ENCODE results near the gene COX15. TPM values are rescaled to one million over a fixed set of nuclear protein-coding genes. Genes with fewer than 3 reads are reported as not detected.

COX15 gene
- total and polyA plus RNA-seq, 7 donors = 17.4 to 35.0 (median 23.3) TPM

DNA sequence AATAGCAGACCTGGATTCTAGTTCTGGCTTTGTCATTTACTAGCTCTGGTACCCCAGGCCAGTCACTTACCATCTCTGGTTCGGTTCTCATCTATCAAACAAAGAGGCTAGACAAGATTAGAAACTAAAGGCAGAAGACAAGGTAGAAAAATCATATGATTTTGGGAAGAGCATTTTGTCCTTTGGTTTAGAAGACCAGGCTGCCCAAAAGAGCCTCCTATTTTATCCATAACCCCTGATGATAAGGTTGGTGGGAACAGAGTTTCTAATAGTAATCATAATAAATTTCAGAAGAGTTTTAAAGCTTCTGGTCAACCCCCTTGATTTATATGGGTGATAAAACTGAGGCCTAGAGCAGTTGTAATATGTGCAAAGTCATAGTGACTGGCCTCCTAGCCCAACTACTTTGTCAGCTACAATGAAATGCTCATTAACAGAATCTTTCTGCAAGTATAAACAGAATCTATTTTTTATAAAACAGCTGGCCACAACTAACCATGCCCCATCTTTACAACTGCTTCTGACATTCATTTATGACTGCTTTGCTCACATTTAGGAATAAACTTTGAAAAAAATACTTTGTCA, 23.4 kb downstream of the COX15 start:
- peaks cover 0 to 39% (median 0%) of the 10 kb centered on the region in 4 donors for H3K36me3 ChIP-seq
- H3K9me3 ChIP-seq = no peaks in the 10 kb centered on the region
- peak in 3 of 4 donors; percentile 73 to 75 (median 74) for TF ChIP-seq EP300 (IDR thresholded peaks at IDR 0.05)
- TF ChIP-seq POLR2AphosphoS5 (IDR thresholded peaks at IDR 0.05) = peak; percentile 59 to 84 (median 80)
- TF ChIP-seq, protein P1, sequence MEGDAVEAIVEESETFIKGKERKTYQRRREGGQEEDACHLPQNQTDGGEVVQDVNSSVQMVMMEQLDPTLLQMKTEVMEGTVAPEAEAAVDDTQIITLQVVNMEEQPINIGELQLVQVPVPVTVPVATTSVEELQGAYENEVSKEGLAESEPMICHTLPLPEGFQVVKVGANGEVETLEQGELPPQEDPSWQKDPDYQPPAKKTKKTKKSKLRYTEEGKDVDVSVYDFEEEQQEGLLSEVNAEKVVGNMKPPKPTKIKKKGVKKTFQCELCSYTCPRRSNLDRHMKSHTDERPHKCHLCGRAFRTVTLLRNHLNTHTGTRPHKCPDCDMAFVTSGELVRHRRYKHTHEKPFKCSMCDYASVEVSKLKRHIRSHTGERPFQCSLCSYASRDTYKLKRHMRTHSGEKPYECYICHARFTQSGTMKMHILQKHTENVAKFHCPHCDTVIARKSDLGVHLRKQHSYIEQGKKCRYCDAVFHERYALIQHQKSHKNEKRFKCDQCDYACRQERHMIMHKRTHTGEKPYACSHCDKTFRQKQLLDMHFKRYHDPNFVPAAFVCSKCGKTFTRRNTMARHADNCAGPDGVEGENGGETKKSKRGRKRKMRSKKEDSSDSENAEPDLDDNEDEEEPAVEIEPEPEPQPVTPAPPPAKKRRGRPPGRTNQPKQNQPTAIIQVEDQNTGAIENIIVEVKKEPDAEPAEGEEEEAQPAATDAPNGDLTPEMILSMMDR (IDR thresholded peaks at IDR 0.05) = no peak
- no peak for TF ChIP-seq POLR2A (IDR thresholded peaks at IDR 0.05)
- no peak overlapping the region for H3K4me3 ChIP-seq
- no peaks in the 10 kb centered on the region for H3K27me3 ChIP-seq
- 88 to 89% methylated on average over 1 of the region's 1 CpG for WGBS, 2 donors
- H3K27ac ChIP-seq = peak overlapping the region; percentile 66 to 86 (median 77)
- intact Hi-C loops (cut with DNase I) = loop anchor here (5.0 kb wide), 2 partner anchors 51 to 316 kb away; partner anchors contain the start of gene ENTPD7
- DNase-seq = no peak
- peaks cover 0 to 37% (median 34%) of the 10 kb centered on the region in 4 donors for H3K4me1 ChIP-seq

DNA sequence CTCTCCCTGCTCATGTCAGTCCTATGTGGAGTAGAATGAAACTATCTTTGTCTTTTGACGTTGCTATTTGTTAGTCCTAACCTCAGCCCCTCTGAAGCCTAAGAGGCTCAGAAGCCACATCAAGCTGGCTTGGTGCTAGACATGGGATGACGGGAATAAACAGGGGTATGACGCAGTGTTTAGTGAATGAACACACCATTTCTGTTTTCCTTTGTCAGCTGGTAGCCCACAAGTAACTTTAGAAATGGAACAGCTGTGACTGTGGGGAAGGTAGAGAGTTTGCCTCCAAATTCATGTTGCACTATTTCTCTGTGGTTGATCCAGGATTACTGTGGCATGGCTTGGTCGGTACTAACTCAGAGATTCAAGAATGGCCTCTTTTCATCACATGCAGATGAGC, 31.3 kb downstream of the COX15 start:
- TF ChIP-seq POLR2AphosphoS5 (IDR thresholded peaks at IDR 0.05) (no peak), POLR2A (IDR thresholded peaks at IDR 0.05) (no peak), EP300 (IDR thresholded peaks at IDR 0.05) (no peak)
- Histone ChIP-seq H3K36me3 (peaks cover 0 to 88% (median 20%) of the 10 kb centered on the region in 4 donors), H3K4me3 (no peak overlapping the region), H3K27me3 (no peaks in the 10 kb centered on the region), H3K4me1 (no peaks in the 10 kb centered on the region), H3K9me3 (no peaks in the 10 kb centered on the region), H3K27ac (no peak overlapping the region)
- intact Hi-C loops (cut with DNase I) = no loop called here
- no peak for DNase-seq
- WGBS, 2 donors = 94 to 95% methylated on average over 4 of the region's 4 CpGs

DNA sequence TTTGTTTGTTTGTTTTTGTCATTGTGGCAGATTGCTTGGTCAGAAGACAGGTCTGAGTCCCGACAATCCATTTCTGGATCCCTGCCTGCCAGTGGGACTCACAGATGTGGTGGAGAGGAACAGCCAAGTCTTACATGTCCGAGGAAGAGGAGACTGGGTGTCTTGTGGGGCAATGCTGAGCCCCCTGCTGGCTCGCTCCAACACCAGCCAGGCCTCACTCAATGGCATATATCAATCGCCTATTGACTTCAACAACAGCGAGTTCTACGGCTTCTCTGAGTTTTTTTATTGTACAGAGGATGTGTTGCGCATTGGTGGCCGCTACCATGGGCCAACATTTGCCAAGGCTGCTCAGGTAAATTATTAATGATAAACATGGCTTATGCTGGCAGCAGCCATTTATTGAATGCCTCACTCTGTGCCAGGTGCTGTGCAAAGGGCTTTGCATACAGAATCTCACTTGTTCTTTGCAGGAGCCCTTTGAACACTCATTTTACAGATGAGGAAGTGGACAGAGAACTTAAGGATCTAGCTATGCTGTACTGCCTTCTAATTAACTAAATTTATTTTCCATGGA, 33.3 kb downstream of the COX15 start:
- no peak for DNase-seq
- TF ChIP-seq, protein P1 (IDR thresholded peaks at IDR 0.05) = no peak
- no peak for TF ChIP-seq EP300 (IDR thresholded peaks at IDR 0.05)
- no peak for TF ChIP-seq POLR2A (IDR thresholded peaks at IDR 0.05)
- no peak for TF ChIP-seq POLR2AphosphoS5 (IDR thresholded peaks at IDR 0.05)
- no peak overlapping the region for H3K27ac ChIP-seq
- H3K9me3 ChIP-seq = no peaks in the 10 kb centered on the region
- peaks cover 0 to 73% (median 20%) of the 10 kb centered on the region in 4 donors for H3K36me3 ChIP-seq
- intact Hi-C loops (cut with DNase I) = no loop called here
- no peaks in the 10 kb centered on the region for H3K27me3 ChIP-seq
- WGBS, 2 donors = 77 to 88% methylated on average over 8 of the region's 8 CpGs
- H3K4me1 ChIP-seq = no peaks in the 10 kb centered on the region
- no peak overlapping the region for H3K4me3 ChIP-seq

DNA sequence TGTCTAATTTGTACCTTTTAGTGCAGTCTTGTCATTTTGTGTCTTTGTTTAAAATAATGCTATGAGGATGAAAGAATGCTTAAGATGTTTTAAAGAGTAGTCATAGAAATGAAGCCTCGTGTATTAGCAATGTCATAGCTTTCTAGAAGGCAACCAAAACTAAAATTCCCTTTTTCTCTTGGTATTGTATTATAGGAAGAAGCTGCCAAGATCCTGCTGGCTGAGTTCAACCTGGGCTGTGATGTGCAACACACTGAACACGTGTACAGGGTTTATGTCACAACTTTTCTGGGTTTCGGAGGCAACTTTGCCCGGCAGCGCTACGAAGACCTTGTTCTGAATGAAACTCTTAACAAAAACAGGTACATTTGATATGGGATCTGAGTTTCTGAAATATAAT, 36.2 kb downstream of the COX15 start:
- no peak overlapping the region for H3K27ac ChIP-seq
- no peak for TF ChIP-seq EP300 (IDR thresholded peaks at IDR 0.05)
- no peak for TF ChIP-seq POLR2A (IDR thresholded peaks at IDR 0.05)
- no peak for TF ChIP-seq POLR2AphosphoS5 (IDR thresholded peaks at IDR 0.05)
- TF ChIP-seq, protein P1 (IDR thresholded peaks at IDR 0.05) = no peak
- H3K4me3 ChIP-seq = no peak overlapping the region
- H3K4me1 ChIP-seq = no peaks in the 10 kb centered on the region
- H3K27me3 ChIP-seq = no peaks in the 10 kb centered on the region
- H3K36me3 ChIP-seq = peaks cover 0 to 67% (median 20%) of the 10 kb centered on the region in 4 donors
- DNase-seq = no peak
- H3K9me3 ChIP-seq = no peaks in the 10 kb centered on the region
- intact Hi-C loops (cut with DNase I) = no loop called here
- 93 to 95% methylated on average over 6 of the region's 6 CpGs for WGBS, 2 donors

DNA sequence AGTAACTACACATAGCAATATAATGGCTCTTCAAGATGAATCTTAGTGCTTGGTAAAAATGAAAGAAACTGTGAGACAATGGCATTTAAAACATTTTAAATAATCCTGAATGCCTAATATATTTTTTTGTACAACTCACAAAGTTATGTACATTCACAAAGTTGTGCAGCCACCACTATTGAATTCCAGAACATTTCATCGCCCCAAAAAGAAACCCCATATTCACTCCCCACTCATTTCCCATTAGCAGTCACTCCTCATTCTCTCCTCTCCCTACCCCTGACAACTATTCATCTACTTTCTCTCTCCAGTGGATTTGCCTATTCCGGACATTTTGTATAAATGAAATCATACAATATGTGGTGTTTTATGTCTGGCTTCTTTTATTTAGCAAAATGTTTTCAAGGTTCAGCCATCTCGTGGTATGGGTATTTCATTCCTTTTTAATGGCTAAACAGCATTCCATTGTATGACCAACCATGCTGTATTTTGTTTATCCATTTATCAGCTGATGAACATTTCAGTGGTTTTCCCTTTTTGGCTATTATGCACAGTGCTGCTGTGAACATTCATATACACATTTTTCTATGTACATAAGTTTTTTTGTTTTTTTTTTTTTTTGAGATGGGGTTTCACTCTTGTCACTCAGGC, 37.9 kb downstream of the COX15 start:
- Histone ChIP-seq H3K4me3 (no peak overlapping the region), H3K4me1 (no peaks in the 10 kb centered on the region), H3K9me3 (no peaks in the 10 kb centered on the region), H3K27me3 (no peaks in the 10 kb centered on the region), H3K36me3 (peaks cover 0 to 60% (median 20%) of the 10 kb centered on the region in 4 donors), H3K27ac (peak overlapping the region in 1 of 4 donors; percentile 26)
- WGBS, 2 donors = 91 to 92% methylated on average over 3 of the region's 3 CpGs
- TF ChIP-seq, protein P1 (IDR thresholded peaks at IDR 0.05) = no peak
- TF ChIP-seq POLR2AphosphoS5 (IDR thresholded peaks at IDR 0.05) = no peak
- TF ChIP-seq POLR2A (IDR thresholded peaks at IDR 0.05) = no peak
- TF ChIP-seq EP300 (IDR thresholded peaks at IDR 0.05) = no peak
- intact Hi-C loops (cut with DNase I) = no loop called here
- DNase-seq = no peak
